T-helper 1 cell (primary cell): ENCODE data around the gene FAT1.

ENCODE experiments used
- DNase-seq, 5 donors: peaks; one replicate each; pipeline ENCODE4 v3.0.0-alpha.2; 2012 to 2020

The FAT1 gene

DNA sequence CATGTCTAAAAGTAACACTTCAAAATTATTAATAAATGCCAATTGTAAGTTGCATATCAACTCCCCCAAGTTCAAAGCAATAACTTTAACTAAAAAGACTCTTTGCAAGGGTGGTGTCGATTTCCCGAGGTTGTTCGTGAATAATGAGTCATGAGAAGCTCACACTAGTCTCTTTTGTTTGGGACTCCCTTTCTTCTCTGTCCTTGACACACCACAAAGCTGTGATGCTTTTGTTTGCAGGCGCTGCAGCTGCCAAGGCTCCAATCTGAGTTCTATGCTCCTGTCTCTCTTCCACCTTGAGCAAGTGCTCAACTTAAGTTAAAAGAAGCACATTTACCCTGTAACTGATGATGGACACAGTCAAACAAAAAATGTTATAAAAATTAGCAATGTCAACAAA, 65.9 kb downstream of the FAT1 start:
- no peak for DNase-seq

DNA sequence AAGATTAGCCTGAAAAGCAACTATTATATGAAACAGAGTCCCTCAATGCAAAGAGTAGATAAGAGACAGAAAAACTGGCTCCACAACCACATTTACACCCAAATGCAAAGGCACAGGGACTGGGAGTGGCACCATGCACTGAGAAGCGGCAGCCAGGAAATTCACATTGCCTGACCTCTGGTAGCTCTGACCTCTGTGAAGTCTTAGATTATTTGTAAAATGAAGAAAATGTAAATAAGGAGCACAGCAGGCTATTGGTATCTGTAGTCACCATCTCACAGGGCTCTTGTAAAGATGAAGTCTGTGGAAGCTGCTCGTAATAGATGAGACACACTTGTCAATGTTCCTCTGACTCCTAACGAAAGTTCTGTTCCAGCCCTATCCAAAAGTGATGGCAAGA, 69.7 kb downstream of the FAT1 start:
- DNase-seq = no peak

DNA sequence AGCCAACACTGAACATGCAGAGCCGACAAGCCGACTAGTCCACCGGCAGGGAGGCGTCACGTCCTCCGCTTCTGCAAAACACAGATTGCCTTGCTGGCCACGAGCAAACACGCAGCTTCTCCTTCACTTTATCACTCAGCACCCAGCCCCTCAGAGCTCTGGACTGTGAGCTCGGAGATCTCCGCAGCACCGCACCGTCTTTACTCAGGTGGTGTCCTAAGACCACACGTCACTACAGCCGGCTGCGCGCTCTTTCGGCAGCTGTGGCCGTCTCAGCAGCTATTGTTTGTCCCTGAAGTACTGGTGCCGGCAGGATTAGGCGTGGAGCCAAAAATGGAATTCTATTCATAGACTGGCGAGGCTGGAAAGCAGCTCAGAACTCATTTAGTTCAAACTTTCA, 72.0 kb downstream of the FAT1 start:
- DNase-seq = no peak

DNA sequence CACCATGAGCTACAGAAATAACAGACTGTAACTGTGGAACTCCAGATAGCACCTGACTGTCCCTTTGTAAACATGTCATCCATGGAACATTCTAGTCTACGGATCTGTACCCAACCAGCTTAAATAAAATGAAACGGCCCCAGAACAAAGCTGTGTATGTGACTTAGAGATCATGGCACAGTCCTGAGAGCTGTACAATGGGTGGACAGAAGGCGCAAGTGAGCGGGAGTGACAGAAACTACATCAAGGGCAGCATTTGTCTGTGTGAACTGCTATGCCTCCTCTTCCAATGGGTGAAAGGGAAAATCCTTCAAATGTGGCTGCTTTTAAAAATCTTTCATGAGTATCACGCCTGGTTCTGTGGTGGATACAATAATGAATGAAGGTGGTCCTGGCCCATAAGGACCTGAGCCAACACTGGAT, 72.5 kb downstream of the FAT1 start:
- DNase-seq = no peak

DNA sequence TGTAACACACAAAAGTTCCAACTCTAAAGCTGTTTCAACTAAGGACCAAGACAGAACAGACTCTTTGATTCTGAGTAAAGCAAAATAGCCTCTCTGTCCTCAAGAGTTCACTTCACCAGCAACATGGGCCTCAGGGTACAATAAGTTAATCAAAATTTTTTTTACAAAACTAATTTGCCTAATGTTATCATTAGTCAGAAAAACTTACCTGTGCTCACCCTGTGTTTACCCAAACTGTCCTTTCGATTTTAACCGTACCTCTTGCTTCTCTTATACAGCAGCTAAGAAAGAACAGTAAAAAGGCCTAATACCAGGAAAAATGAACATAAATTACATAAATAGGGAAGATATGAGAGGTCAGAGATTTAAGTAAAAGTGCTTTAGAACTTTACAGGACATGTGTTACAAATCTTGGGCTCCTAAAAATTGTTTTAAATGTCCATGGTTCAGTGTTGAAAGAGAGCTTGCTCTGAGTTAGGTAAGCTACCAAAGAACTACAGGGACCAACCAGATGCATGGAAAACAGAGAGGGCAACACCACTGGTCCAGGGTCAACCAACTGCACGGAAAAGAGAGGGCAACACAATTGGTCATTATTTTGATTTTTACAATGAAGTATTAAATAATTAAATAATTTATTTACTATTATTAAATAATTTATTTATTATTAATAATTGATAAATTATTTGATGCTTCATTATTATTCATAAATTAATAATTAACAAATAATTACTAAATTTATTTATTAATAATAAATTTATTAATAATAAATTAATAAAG, 73.1 kb downstream of the FAT1 start:
- no peak for DNase-seq

DNA sequence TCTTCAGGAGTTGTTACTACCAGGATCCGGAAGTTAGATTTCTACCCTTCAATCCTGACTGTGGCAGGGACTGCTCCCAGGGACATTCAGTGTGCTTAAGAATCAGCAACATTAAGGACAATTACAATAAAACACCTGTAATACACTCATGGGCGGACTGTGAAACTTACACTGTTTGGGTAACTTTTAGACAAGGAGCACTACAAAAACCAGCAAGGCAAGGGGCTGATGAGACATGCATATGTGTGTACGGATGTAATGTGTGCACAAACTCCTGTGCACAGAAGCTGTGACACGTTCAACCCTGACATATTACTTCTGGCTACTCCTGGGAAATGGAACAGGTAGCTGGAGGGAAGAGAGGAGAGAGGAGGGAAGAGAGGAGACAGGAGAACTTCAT, 75.8 kb downstream of the FAT1 start:
- no peak for DNase-seq

DNA sequence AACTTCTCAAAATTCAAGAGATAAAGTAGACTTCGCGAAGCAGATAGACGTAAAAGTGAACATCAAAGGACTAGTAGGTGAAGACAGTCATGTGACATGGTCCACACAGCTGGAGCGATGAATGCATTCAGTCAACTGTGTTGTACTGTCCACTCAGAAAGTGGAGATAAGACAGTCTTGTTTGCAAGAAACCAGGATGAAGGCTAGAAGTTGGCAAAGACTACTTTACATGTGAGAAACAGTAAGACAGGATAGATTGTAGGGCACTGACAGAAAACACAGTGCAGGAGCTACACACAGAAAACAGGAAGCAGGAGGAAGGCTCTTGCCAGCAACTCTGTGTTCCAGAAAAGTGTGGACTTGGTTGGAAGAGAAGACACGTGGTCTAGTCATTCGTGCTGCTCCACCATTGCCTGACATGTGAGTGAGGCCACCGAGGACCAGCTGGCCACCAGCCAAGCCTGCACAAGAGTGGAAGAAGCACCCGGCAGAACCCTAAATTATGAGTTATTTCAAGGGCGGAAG, 78.9 kb downstream of the FAT1 start:
- DNase-seq = no peak

DNA sequence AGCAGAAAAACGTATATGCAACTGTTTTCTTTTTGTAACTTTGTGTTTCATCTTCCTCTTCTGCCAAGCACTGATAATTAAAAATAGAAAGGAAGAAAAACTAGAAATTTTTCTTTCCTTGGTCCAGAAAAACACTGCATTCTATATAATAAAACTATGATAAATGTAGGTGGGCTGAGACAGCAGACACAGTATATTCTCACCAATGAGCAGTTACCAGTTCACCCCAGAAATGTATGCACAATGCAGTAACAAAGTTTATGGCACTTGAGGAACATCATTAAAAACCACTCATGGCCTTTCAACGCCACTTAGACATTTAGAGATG, 79.4 kb downstream of the FAT1 start:
- DNase-seq = no peak

DNA sequence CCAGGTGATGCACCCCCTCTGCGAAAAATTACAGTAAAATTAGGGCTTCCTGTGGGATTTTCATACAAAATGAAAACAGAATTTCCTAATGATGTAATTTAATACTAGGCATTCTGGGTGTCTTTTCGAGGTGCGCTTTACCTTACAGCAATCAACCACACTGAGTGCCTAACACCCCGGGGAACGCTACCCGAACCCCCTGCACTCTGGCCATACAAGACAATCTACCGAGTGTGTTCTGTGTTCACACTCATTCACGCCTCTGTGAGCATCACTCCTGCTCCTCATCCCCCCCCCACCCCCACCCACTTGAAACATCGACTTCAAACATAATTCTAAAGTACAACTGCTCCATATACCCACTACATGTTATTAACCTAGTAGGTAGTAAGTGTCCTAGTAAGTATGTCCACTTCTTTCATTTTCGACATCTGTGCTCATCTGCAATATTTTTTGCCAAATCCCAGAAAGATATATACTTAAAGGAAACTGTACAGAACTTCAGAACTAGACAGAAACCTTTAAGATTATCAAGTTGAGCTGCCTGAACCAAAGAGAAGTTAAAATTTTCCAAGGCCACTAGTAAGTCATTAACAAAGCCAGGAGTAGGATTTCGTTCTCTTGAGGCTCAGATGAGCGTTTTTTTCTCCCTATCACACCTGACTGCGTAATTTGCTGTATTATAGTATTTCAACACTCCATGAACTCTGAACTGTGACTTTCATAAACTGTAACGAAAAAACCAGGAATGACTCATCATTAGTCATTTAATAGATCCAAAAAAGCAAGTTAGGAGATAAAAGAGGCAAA, 80.0 kb downstream of the FAT1 start:
- no peak for DNase-seq

DNA sequence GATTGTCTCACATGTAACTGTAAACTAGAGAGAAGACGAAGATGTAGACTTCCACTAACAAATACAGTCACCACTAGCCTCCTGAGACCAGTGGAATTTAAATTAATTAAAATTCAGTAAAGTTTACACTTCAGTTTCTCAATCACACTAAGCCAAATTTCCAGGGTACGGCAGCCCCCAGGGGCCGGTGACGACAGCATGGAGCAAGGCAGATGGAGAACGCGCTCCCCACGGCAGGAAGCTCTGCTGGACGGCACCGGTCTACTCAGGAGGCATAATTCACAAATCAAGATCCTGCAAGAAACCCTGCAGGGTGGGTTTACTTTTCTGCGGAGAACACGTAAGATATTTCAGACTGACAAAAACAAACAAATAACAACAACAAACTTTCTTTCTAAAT, 80.7 kb downstream of the FAT1 start:
- DNase-seq = no peak

DNA sequence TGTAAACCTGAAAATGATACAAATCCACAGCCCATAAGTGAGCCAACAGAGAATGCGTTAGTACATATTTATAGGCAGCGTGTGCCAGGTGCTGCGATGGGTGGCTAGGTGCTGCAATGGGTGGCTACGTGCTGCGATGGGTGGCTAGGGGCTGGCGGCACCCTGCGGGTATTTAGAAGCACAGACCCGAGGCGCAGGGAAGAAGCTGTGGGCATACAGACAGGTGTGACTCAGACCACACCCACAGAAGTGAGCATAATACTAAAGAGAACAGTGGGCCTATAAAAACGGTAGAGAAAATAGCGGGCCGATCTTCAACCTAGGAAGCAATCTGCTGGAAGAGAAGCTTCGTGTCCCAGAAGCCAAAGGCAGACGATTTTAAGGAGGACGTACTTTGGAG, 81.1 kb downstream of the FAT1 start:
- DNase-seq = no peak

DNA sequence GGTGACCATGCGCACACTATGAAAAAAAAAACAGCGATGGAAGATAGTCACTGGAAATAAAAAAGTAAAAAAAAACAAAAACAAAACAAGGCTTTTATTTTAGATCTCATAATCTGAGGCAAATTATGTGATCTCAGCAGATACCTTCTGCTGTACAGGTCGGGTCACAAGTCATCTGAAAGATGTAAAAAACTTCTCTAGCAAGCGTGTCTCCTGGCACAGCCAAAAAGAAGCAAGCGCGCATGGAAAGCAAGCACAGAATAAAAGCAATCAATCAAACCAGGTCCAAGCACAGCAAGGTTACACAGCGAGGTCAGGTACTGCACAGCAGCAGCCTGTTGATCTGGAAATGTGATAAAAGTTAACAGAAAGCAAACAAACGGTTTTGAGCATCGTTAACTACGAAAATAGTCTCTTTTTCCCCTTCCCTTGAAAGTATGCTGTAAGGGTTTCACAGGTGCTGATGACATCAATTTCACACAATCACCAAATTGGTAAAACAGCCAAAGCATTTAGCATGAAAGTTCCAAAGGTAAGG, 89.0 kb downstream of the FAT1 start:
- DNase-seq = no peak

DNA sequence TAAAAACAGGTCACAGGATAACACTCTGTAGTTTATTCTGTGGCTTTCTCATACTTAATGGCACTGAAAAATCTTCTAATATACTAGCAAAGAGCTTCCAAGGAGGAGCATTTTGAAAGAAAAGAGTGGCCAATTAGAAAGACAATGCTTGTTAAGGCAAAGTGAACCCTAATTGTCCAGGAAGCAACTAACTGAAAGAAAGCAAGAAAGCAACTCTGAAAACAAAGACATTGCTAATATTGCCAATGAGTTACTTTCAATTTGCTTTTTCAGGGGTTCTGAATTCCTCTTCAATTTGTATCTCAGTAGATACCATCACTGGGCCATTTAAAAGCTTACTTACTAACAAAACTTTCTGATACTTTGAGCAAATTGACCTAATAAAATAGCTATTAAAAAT, 89.8 kb downstream of the FAT1 start:
- DNase-seq = no peak

DNA sequence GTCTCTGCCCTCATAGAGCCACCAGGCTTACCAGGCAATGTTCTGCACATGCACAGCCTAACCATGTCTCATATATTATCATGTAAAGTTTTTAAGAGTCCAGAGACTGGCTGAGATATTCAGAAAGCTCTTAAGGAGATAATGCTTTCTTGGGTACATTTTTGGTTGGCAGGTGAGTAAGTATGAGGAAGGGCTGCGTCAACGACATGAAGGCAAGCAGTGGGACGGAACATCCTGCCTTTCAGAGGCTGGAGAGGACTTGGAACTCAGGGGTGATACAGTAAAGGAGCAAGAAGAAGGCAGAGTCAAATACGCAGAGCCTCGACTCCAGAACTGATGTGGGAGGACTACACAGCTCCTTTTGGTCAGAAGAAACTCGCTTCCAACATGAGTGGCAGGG, 93.5 kb downstream of the FAT1 start:
- no peak for DNase-seq

DNA sequence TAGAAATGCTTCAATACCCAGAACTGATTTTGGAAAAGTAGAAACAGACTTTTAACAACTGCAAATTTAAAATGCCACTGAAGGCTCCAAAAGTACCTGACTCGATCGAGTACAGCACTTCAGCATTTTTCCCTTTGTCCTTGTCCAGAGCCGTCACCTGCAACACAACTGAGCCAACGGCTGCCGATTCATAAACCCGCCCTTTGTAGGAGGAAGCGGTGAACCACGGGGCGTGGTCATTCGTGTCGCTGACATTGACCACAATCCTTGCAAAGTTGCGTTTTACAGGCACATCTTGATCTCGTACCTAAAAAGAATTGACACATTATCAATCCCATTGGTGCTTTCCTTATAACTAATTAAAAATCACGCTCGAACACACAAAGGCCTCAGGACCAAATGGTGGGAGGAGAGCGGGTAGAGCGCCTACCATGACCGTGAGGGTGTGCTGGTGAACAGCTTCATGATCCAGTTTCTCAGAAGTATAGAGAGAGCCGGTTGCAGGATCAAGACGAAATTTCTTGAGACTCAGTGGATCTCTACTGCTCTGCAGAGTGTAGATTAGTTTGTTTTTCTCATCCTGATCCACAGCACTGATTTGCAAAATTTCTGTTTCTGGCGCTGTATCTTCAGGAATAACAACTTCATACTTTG, 95.5 kb downstream of the FAT1 start:
- peak in 1 of 5 donors; percentile 60 for DNase-seq

DNA sequence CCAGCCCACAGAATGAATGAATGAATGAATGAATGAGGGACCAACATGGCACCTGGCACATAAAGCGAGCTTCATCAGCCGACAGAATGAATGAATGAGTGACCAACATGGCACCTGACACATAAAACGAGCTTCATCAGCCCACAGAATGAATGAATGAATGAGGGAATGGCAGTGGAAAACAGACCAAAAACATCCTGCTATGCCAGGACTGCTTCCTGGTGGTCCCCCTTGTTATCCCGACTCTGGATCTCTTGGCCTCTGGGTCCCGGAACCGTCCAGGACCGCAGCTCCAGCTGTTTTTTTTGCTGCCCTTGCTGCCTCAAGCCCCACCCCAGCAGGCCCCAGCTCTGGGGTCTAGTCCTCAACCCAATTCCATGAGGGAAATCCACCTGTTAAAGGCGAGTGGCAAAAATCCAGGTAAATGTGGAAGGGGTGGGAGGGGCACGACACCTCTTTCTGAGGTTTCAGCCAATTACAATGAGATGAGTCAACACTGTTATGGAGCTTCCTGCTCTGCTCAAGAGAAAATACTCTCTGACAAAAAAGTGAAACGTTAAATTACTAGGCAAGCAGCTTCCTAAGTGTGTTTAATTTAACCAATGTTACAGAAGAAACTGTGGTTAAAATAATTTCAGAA, 96.3 kb downstream of the FAT1 start:
- DNase-seq = peak in 1 of 5 donors; percentile 3

DNA sequence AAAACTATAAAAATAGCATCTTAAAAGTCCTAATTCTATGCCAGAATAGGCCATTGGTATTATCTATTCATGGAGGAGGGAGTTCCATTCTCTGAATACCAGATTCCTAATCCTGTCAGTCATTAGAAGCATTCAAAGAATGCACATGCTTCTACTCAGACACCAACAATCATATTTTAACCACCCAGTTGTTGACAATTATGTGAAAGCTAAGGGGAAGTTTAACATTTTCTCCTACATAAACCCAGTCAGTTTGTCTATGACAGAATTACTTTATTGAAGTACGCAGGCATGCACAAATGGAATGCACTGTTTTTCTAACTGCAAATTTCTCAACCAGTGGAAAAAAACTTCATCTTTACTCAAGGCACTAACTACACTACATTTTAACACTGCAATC, 98.7 kb downstream of the FAT1 start:
- DNase-seq = no peak

DNA sequence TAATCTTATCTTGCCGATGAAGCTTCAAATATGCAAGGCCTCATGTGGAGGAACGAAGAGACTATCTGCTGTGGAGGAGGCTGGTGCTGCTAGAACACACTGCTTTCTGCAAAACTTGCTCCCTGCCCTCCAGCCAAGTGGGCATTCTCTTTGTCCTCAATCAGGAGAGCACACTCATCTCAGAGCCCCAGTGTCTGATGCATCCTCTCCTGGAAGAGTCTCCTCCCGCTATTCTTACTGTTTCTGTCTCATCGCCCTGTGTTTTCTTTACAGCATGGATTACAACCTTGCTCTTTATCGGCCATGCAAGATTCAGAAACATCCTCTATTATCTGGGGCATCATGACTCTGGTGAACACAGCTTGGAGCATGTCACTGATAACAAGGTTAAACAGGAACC, 100.1 kb downstream of the FAT1 start:
- DNase-seq = no peak

DNA sequence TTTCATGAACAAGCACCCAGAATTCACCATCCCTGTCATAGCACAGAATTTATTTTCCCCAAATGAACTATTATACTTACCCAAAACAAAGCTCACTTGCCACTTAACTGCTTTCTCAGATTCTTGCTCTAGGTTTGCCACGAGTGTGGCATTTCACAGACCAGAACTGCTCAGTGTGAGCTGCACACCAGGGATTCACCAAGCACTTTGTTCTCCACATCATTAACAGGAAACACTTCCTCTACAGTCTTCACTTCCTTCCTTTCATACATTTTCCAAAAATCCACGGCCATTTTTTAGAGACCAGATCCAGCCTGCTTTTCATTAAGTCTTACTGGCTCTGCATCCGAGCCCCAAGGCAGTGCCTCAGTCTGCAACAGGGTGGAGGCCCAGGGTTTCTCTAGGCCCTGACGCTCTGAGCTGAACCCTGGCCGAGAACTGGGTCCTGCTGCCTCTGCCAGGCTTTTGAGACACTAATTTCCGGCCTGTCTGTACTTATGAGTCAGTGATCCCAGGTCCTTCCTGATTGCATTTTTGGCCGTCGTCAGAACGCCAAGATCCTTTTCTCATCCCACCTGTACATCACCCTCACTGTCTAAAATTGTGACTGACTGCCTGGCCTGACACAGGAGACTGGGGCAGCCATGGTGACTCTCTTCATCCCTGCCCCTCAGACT, 100.7 kb downstream of the FAT1 start:
- DNase-seq = no peak

DNA sequence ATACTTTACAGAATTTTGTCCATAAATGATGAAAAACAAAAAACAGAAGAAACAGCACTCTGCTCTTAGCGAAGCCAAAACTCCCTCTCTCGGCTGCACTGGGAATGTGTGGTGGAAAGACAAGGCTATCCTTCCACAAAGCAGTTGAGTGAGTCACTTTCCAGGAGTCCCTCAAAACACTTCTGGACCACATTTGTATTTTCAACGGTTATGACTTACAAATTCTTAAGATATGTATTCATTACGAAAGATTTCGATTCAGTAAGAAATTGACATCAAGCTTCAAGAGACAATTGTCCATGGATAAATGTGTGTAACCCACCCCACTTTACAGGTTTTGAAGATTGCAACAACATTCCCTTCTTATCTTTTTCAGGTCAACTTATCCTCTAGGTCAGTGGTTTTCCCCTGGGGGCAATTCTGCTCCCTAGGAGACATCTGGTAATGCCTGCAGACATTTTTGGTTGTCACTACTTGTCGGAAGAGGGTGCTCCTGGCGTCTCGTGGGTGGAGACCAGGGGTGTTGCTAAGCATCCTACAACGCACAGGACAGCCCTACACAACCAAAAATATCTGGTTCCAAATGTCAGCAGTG, 101.6 kb downstream of the FAT1 start:
- DNase-seq = no peak

DNA sequence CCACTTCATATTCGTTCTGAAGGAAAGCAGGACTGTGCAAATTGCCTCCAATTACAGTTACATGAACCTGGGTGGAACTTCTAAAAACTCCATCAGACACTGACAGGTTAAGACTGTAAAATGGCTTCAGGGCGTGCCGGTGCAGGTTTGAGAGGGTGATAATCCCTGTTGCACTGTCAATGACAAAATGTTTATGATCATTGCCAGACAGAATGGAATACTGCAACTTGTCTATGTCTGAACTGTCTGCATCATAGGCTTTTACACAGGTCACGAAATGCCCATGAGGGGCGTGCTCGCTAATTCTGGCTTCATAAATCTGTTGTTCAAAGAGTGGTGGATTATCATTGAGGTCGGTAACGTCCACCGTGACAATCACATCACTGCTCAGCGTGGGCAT, 104.6 kb downstream of the FAT1 start:
- DNase-seq = no peak

DNA sequence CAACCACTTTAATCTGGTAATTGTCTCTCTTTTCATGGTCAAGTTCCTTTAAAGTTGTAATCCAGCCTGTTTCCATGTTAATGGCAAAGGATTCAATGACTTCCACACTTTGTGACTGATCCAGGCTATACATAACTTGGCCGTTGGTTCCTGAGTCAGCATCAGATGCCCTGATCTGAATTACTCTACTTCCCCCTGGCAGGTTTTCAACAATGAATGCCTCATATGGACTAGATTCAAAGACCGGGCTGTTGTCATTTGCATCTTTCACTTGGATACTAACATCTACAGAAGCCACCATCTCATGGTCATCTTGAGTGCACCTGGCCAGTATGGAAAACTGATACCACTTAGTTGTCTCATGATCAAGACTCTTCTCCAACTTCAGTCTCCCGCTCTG, 105.7 kb downstream of the FAT1 start:
- DNase-seq = no peak
